ENCODE measurements around the gene B3GLCT. TPM values are rescaled to one million over a fixed set of nuclear protein-coding genes. Genes with fewer than 3 reads are reported as not detected.

The B3GLCT gene
- total and polyA plus RNA-seq, 10 of the 15 experiments (the other 5 are each of a cell fraction or from before 2014, with no cell fraction given), result 0.07 to 0.89 (median 0.25) TPM

DNA sequence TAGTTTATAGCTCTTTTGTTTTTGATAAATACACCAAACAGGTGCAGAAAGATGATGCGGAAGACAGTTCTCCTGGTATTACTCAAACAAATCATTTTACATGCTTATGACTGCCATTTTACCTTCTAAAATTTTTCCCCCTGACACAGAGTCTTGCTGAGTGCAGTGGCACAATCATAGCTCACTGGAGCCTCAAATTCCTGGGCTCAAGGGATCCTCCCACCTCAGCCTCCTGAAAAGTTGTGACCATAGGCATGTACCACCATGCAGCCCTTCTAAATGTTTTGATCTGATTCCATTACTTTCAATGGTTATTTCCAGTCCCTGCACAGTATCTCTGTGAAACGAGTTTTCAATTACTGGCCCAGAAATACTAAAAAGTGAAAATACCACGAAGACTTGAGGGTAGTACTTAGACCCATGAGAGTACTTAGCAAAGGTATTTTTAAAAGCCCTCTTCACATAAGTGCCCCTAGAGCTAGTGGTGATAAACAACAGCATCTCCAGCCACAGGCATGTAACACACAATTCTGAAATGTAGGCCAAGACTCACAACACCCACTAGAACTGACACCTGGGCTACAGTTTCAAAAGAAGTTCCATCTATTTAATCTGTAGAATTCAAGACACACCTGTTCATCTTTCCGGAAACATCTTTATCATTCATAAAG is 49.3 kb upstream of the B3GLCT start (continued):
- TF ChIP-seq POU2F2 (IDR thresholded peaks at IDR 0.05; ENCODE audit: borderline replicate concordance, low read depth, low read length) (no peak), BCL11A (IDR thresholded peaks at IDR 0.05; ENCODE audit: low read depth, low read length) (no peak), NFYA (IDR thresholded peaks at IDR 0.05; ENCODE audit: borderline replicate concordance, low read depth, low read length) (no peak), RUNX3 (IDR thresholded peaks at IDR 0.05; ENCODE audit: low read length) (no peak), ZSCAN29 (IDR thresholded peaks at IDR 0.05) (no peak), STAT3 (IDR thresholded peaks at IDR 0.05; ENCODE audit: low read depth, low read length) (no peak)

DNA sequence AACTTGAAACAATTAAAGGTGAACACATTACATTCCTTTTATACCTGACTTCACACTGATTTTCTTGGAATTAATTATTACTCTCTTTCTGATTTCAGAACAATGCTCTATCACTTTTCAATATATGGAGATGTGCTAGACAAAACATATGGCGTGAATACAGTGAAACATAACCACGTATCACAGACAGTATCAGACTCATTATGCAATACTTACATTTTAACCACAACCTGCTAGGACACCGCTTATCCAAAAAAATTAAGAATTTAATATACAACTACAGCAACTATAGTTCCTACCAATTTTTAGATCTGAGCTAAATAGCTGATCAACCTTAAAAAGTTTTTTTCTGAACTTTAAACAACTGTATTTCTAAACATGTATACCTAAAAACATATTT is 47.9 kb upstream of the B3GLCT start:
- CTCF ChIA-PET, result interaction anchor here (1.1 to 4.2 kb wide), 2 partner anchors 8 to 28 kb away, joined by 3 to 21 read pairs; no protein-coding TSS in a partner anchor
- H3K9ac ChIP-seq (ENCODE audit: control insufficient read depth, insufficient read depth, low read length), result no peak overlapping the region
- TF ChIP-seq, protein P1, sequence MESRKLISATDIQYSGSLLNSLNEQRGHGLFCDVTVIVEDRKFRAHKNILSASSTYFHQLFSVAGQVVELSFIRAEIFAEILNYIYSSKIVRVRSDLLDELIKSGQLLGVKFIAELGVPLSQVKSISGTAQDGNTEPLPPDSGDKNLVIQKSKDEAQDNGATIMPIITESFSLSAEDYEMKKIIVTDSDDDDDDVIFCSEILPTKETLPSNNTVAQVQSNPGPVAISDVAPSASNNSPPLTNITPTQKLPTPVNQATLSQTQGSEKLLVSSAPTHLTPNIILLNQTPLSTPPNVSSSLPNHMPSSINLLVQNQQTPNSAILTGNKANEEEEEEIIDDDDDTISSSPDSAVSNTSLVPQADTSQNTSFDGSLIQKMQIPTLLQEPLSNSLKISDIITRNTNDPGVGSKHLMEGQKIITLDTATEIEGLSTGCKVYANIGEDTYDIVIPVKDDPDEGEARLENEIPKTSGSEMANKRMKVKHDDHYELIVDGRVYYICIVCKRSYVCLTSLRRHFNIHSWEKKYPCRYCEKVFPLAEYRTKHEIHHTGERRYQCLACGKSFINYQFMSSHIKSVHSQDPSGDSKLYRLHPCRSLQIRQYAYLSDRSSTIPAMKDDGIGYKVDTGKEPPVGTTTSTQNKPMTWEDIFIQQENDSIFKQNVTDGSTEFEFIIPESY (IDR thresholded peaks at IDR 0.05), result no peak
- TF ChIP-seq SUZ12 (IDR thresholded peaks at IDR 0.05; ENCODE audit: unreplicated experiment), result no peak
- no peak for TF ChIP-seq BHLHE40 (IDR thresholded peaks at IDR 0.05; ENCODE audit: borderline replicate concordance in 1 of 2, low read depth in 2 of 2, low read length in 1 of 2)
- no peak for TF ChIP-seq YBX1 (IDR thresholded peaks at IDR 0.05)
- no peak for TF ChIP-seq SRF (IDR thresholded peaks at IDR 0.05; ENCODE audit: low read depth in 2 of 2, low read length in 2 of 2)
- TF ChIP-seq FOS (IDR thresholded peaks at IDR 0.05; ENCODE audit: borderline replicate concordance, extremely low read depth, insufficient read length), result no peak
- TF ChIP-seq, protein P2, sequence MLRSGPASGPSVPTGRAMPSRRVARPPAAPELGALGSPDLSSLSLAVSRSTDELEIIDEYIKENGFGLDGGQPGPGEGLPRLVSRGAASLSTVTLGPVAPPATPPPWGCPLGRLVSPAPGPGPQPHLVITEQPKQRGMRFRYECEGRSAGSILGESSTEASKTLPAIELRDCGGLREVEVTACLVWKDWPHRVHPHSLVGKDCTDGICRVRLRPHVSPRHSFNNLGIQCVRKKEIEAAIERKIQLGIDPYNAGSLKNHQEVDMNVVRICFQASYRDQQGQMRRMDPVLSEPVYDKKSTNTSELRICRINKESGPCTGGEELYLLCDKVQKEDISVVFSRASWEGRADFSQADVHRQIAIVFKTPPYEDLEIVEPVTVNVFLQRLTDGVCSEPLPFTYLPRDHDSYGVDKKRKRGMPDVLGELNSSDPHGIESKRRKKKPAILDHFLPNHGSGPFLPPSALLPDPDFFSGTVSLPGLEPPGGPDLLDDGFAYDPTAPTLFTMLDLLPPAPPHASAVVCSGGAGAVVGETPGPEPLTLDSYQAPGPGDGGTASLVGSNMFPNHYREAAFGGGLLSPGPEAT (IDR thresholded peaks at IDR 0.05; ENCODE audit: low read depth), result no peak
- H3K79me2 ChIP-seq (ENCODE audit: control insufficient read depth, insufficient read depth, low read length), result peaks cover 9% of the 10 kb centered on the region
- no peaks in the 10 kb centered on the region for H3K4me1 ChIP-seq (ENCODE audit: control insufficient read depth, insufficient read depth, low read length)
- no peaks in the 10 kb centered on the region for H3K9me3 ChIP-seq (replicated peaks; ENCODE audit: control insufficient read depth, insufficient read depth, low read length)
- H3K27me3 ChIP-seq (replicated peaks in 1 of 2; ENCODE audit: control insufficient read depth in 2 of 2, insufficient read depth in 2 of 2, low read length in 1 of 2), result no peaks in the 10 kb centered on the region
- WGBS (ENCODE audit: insufficient coverage, insufficient replicate concordance, low lambda C conversion rate, missing lambda C conversion rate), result 95% methylated on average over 3 of the region's 3 CpGs
- H3K4me2 ChIP-seq (ENCODE audit: control insufficient read depth, insufficient read depth), result no peak overlapping the region
- ATAC-seq, result no peak
- H2AFZ ChIP-seq (ENCODE audit: control insufficient read depth, low read depth, low read length), result no peak overlapping the region
- intact Hi-C loops (cut with micrococcal nuclease; ENCODE audit: unreplicated experiment) (loop anchor here (2.0 kb wide), 1 partner anchor 15 kb away; no protein-coding TSS in a partner anchor), in situ Hi-C loops (cut with MboI) (loop anchor here (25.0 kb wide), 1 partner anchor 1385 kb away; the partner anchor contains the start of gene N4BP2L2)
- no TSS peak for BruUV-seq (replicated peaks)
- no peak for DNase-seq (ENCODE audit: low read depth, low spot score)
- FAIRE-seq, result no peak
- no peaks in the 10 kb centered on the region for H4K20me1 ChIP-seq (ENCODE audit: control insufficient read depth, insufficient read depth)
- RAD21 ChIA-PET (ENCODE audit: unreplicated experiment), result interaction anchor here (1.2 kb wide), 1 partner anchor 11 kb away, joined by 3 read pairs; no protein-coding TSS in a partner anchor
- H3K4me3 ChIP-seq, result no peak overlapping the region
- H3K36me3 ChIP-seq (ENCODE audit: control insufficient read depth in 2 of 2, insufficient read depth in 2 of 2, low read length in 1 of 2), result peaks cover 5 to 32% of the 10 kb centered on the region in 2 experiments
- POLR2A ChIA-PET, result interaction anchor here (1.4 kb wide), 1 partner anchor 9 kb away, joined by 4 read pairs; the partner anchor contains the start of gene HSPH1
- SMC1A ChIA-PET (ENCODE audit: uncharacterized antibody, unreplicated experiment), result interaction anchor here (0.6 to 4.2 kb wide), 5 partner anchors 9 to 107 kb away, joined by 3 to 22 read pairs (median 5); no protein-coding TSS in a partner anchor
- H3K27ac ChIP-seq (ENCODE audit: control insufficient read depth, insufficient read depth), result no peak overlapping the region
